ENCODE measurements around the gene DOCK4. TPM values are rescaled to one million over a fixed set of nuclear protein-coding genes. Genes with fewer than 3 reads are reported as not detected.

Gene DOCK4
- total and polyA plus RNA-seq, 2 of the 8 experiments (the other 6 are each of a cell fraction or from before 2014, with no cell fraction given): 5.1 to 23.6 TPM

DNA sequence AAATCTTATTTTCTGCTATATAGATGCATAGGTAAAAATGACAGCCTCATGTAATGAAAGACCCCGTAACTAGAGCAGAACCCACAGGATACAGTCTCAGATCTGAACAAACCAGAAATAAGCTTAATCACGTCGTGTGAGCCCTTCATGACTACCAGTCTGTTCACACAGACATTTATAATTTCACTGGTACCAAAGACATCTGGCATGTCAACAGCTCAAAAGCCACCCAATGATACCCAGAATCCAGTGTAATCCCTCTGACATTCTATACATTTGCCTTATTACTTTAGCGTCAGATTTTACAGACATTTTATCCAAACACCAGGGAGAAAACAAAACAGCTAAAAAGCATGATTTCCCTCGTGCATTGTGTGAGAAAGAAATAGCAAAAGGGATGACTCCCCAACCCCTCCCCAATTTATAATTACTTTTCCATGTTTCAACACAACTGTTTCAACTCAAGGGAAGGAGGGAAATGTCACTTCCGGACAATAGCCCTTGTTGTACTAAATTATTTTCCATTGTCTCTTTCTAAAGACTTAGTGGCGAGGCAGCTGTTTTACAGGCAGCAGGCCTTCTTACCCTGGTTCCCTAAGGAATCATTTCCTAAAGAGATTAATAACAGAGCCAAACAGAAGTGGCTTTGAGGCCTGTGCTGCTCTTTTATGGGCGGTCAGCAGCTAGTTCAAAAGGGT lies 33.2 kb downstream of the DOCK4 start:
- H3K23me2 ChIP-seq (ENCODE audit: low read depth, low read length): no peaks in the 10 kb centered on the region
- H3K56ac ChIP-seq (replicated peaks; ENCODE audit: insufficient read length, low read depth, low read length): no peak overlapping the region
- ChIA-PET POLR2A (ENCODE audit: partially characterized antibody) (no interaction called here), CTCF (ENCODE audit: partially characterized antibody) (interaction anchor here (0.9 to 1.1 kb wide), 2 partner anchors 10 to 11 kb away, joined by 3 read pairs; no protein-coding TSS in a partner anchor)
- peaks cover 0 to 2% (median 0%) of the 10 kb centered on the region in 4 experiments; a peak in 1 of 7 replicates for H3K4me1 ChIP-seq (replicated peaks in 1 of 4; ENCODE audit: control insufficient read depth in 3 of 4, insufficient read depth in 4 of 4, low read length in 3 of 4)
- no peak overlapping the region for H2AK5ac ChIP-seq (ENCODE audit: low read depth, low read length)
- H3K4me3 ChIP-seq (ENCODE audit: extremely low read depth in 1 of 4, insufficient read depth in 2 of 4, low read depth in 3 of 4, low read length in 4 of 4): no peak overlapping the region
- H3K4ac ChIP-seq (replicated peaks; ENCODE audit: insufficient read length, low read depth, low read length): no peak overlapping the region
- peak overlapping the region; percentile 11; the same call in 1 of the 2 replicates for H2BK5ac ChIP-seq (ENCODE audit: low read depth, low read length)
- H2BK120ac ChIP-seq (replicated peaks; ENCODE audit: low read depth, low read length): no peak overlapping the region
- no peak overlapping the region for H4K91ac ChIP-seq (replicated peaks; ENCODE audit: insufficient read length, low read length)
- DNase-seq (ENCODE audit: low read depth in 1 of 2, low spot score in 2 of 2) (no peak), FAIRE-seq (no peak)
- H4K5ac ChIP-seq (ENCODE audit: insufficient read length, low read depth, low read length): no peak overlapping the region
- H2AFZ ChIP-seq (ENCODE audit: low read length): no peak overlapping the region
- no peak overlapping the region for H3K23ac ChIP-seq (ENCODE audit: insufficient read length)
- H3K9me3 ChIP-seq (ENCODE audit: insufficient read depth in 2 of 2, low read depth in 1 of 2, low read length in 1 of 2): no peaks in the 10 kb centered on the region
- no peak overlapping the region for H4K8ac ChIP-seq (ENCODE audit: extremely low read depth, insufficient read depth, low read length)
- no peaks in the 10 kb centered on the region for H3K36me3 ChIP-seq (ENCODE audit: control insufficient read depth in 2 of 4, insufficient read depth in 4 of 4, low read length in 3 of 4)
- no peak overlapping the region for H3K9ac ChIP-seq (replicated peaks in 1 of 4; ENCODE audit: extremely low read depth in 1 of 4, low read depth in 3 of 4, low read length in 3 of 4)
- H3K18ac ChIP-seq (ENCODE audit: extremely low read depth, low read length): no peak overlapping the region
- no peak overlapping the region for H2BK20ac ChIP-seq (ENCODE audit: low read length)
- no peak overlapping the region for H3K27ac ChIP-seq (ENCODE audit: low read depth, low read length)
- no peaks in the 10 kb centered on the region for H3K27me3 ChIP-seq (replicated peaks in 1 of 4; ENCODE audit: control insufficient read depth in 3 of 4, extremely low read depth in 1 of 4, insufficient read depth in 3 of 4, low read length in 3 of 4)
- H2BK15ac ChIP-seq (ENCODE audit: low read length): no peak overlapping the region
- 92% methylated on average over 8 of the region's 8 CpGs; no CpG with 5 or more reads in 1 of the 2 experiments for WGBS, 2 experiments (ENCODE audit: extremely low coverage in 1 of 2, insufficient coverage in 1 of 2, insufficient read length in 1 of 2, insufficient replicate concordance in 2 of 2, low coverage in 1 of 2, low lambda C conversion rate in 2 of 2, missing lambda C conversion rate in 1 of 2)
- H3K14ac ChIP-seq (ENCODE audit: insufficient read length): no peak overlapping the region
- H4K20me1 ChIP-seq (replicated peaks in 1 of 2; ENCODE audit: control insufficient read depth in 1 of 2, insufficient read depth in 2 of 2, low read length in 2 of 2): no peaks in the 10 kb centered on the region
- H3K4me2 ChIP-seq (ENCODE audit: insufficient read depth in 1 of 2, low read depth in 2 of 2, low read length in 2 of 2): no peak overlapping the region
- peaks cover 0 to 54% of the 10 kb centered on the region in 2 experiments; a peak in 2 of 4 replicates for H3K79me2 ChIP-seq (ENCODE audit: control insufficient read depth in 1 of 2, insufficient read depth in 2 of 2, low read length in 2 of 2)
- peaks cover 5% of the 10 kb centered on the region; the same call in 1 of the 2 replicates for H3K79me1 ChIP-seq (ENCODE audit: low read depth, low read length)
- no peak overlapping the region for H2BK12ac ChIP-seq (ENCODE audit: low read depth, low read length)
- no peak for TF ChIP-seq SUZ12 (IDR thresholded peaks at IDR 0.05; ENCODE audit: low read length)

Measured in H1 (cell line).